RWPE1 (cell line): Measurements from ENCODE around the gene DTL.

Source experiments
- CTCF ChIA-PET: fragments of 350-600 bp; sonication (Branson Sonifier 250); formaldehyde crosslinking; extraction: SDS; loops from one replicate; lab custom pipeline; 2021; lab: Yijun Ruan, JAX
- POLR2A ChIA-PET: fragments of 400-600 bp; formaldehyde crosslinking; extraction: SDS; loops from one replicate; lab custom pipeline; 2020; ENCODE audit warnings: antibody characterized with exemption; ENCODE audit not compliant: low non-redundant PET; lab: Yijun Ruan, JAX
- DNase-seq: peaks from one replicate; pipeline ENCODE4 v3.0.0; 2012; ENCODE audit warnings: low spot score
- H3K27ac ChIP-seq: fragments of 450-650 bp; 2 replicates; pipeline ENCODE4 v1.5.1; 2017
- CTCF ChIP-seq: fragments of 450-650 bp; conservative IDR thresholded peaks from 2 replicates; pipeline ENCODE4 v1.5.1; 2017; ENCODE audit warnings: low read depth, mild to moderate bottlenecking

The DTL gene

GRCh38 chr1:212125654-212126053 lies 90.1 kb downstream of the DTL start:
- ChIA-PET POLR2A (no interaction called here), CTCF (no interaction called here)
- no peak for DNase-seq
- no peak overlapping the region for H3K27ac ChIP-seq
- TF ChIP-seq CTCF, result no peak

DNA sequence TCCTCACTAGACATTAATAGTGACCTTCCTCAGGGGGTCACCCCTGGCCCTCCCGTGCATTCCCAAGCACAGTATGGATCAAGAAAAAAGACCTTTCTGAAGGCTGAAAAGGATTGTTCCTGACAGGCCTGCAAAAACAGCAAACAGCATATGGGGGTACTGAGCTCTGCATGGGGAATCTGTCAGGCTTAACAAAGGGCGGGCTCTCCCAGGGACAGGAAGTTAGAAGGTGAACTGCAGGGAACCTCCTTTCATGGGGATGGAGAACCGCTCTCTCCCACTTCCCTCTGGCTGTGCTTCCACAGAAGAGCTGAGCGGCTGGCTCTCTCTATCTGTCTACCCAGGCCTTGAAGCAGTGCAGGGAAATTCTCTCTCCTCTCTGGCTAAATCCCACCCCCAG lies 91.7 kb downstream of the DTL start:
- TF ChIP-seq CTCF, result no peak
- no peak for DNase-seq
- no peak overlapping the region for H3K27ac ChIP-seq
- CTCF ChIA-PET, result no interaction called here
- POLR2A ChIA-PET, result no interaction called here

GRCh38 chr1:212129781-212130180 lies 94.2 kb downstream of the DTL start:
- ChIA-PET POLR2A (no interaction called here), CTCF (no interaction called here)
- TF ChIP-seq CTCF, result no peak
- H3K27ac ChIP-seq, result no peak overlapping the region
- no peak for DNase-seq

DNA sequence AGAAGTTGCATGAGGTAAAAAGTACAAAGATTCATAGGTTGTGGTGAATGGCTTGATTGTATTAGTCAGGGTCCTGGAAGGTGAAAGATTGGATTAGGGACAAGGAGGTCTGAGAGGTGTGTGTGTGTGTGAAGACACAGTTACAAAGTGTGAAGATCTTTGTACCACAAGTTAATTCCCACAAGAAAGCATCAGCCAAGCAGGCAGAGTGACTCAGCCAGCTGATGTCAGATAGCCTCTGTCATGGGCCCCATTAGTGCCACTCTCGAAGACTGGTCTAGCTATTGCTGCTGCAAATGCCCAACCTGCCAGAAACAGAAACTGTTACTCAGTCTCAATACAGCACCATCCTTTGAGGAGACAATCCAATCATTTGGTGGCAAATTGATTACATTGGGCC lies 96.5 kb downstream of the DTL start:
- ChIA-PET POLR2A (no interaction called here), CTCF (interaction anchor here (0.8 kb wide), 1 partner anchor 62 kb away, joined by 4 read pairs; no protein-coding TSS in a partner anchor)
- TF ChIP-seq CTCF, result no peak

GRCh38 chr1:212133319-212133718 lies 97.8 kb downstream of the DTL start:
- no peak for DNase-seq
- no peak overlapping the region for H3K27ac ChIP-seq
- CTCF ChIA-PET, result no interaction called here
- TF ChIP-seq CTCF, result no peak
- POLR2A ChIA-PET, result no interaction called here

More for the DNA sequence above, 96.5 kb downstream of the DTL start:
- no peak for DNase-seq
- H3K27ac ChIP-seq, result no peak overlapping the region

GRCh38 chr1:212135166-212135565 lies 99.6 kb downstream of the DTL start:
- CTCF ChIA-PET, result no interaction called here
- no peak overlapping the region for H3K27ac ChIP-seq
- no peak for TF ChIP-seq CTCF
- POLR2A ChIA-PET, result no interaction called here
- DNase-seq, result no peak

GRCh38 chr1:212137854-212138253 lies 102.3 kb downstream of the DTL start:
- ChIA-PET CTCF (no interaction called here), POLR2A (no interaction called here)
- no peak for TF ChIP-seq CTCF
- no peak overlapping the region for H3K27ac ChIP-seq
- no peak for DNase-seq
